NCI-H526 (cell line): ENCODE measurements around the gene S100A8.

Experiments
- DNase-seq, 2 experiments: peaks; one replicate each; lab custom pipeline; 2025; lab: John Stamatoyannopoulos, UW

The S100A8 gene

GRCh38 chr1:153346077-153346723 lies 44.7 kb downstream of the S100A8 start:
- no peak for DNase-seq

GRCh38 chr1:153345187-153346076 lies 45.4 kb downstream of the S100A8 start:
- DNase-seq: no peak

GRCh38 chr1:153344718-153345025 lies 46.2 kb downstream of the S100A8 start:
- DNase-seq: no peak

- no peak for DNase-seq
These were observed 46.8 kb downstream of the S100A8 start for GRCh38 chr1:153343811-153344717.

- no peak for DNase-seq
These were observed 47.7 kb downstream of the S100A8 start for GRCh38 chr1:153343040-153343681.

GRCh38 chr1:153342178-153342577 lies 48.7 kb downstream of the S100A8 start:
- no peak for DNase-seq

GRCh38 chr1:153341431-153341934 lies 49.4 kb downstream of the S100A8 start:
- DNase-seq: no peak

GRCh38 chr1:153340356-153340755 lies 50.5 kb downstream of the S100A8 start:
- DNase-seq: no peak
